Cardiac septum (tissue), 1 donor: ENCODE results near the gene PLAU. TPM values are rescaled to one million over a fixed set of nuclear protein-coding genes. Genes with fewer than 3 reads are reported as not detected.
A peak's percentile ranks its signal among the peaks of the same experiment; 100 is the strongest.
"Not testable (repeated sequence)": the region's sequence is repeated elsewhere in the genome, so short reads cannot be mapped to it uniquely, and the experiment has no call there.

Experiments used
- DNase-seq: peaks from one replicate; pipeline ENCODE4 v3.0.0-alpha.2; 2020; ENCODE audit warnings: low spot score
- intact Hi-C: fragments of 100-400 bp; cut with DNase I; formaldehyde crosslinking; loops from one replicate; pipeline ENCODE4 v1.14.0; 2022
- total RNA-seq: library from RNA; stranded (reverse); fragmentation: NEBNext Ultra II Directional; extraction: Animal tissue kit (Norgen Biotek cat#: 25700); gene quantifications from one replicate; pipeline ENCODE4 v1.2.1, GENCODE V29; 2021
- donor health status: DM: no; HTN: no; CAD: no.

Gene PLAU
- total RNA-seq, 1 donor from 2014 or later: 15.3 TPM

GRCh38 chr10:73937333-73938043 lies 26.6 kb downstream of the PLAU start:
- intact Hi-C loops: no loop called here
- DNase-seq: no peak

DNA sequence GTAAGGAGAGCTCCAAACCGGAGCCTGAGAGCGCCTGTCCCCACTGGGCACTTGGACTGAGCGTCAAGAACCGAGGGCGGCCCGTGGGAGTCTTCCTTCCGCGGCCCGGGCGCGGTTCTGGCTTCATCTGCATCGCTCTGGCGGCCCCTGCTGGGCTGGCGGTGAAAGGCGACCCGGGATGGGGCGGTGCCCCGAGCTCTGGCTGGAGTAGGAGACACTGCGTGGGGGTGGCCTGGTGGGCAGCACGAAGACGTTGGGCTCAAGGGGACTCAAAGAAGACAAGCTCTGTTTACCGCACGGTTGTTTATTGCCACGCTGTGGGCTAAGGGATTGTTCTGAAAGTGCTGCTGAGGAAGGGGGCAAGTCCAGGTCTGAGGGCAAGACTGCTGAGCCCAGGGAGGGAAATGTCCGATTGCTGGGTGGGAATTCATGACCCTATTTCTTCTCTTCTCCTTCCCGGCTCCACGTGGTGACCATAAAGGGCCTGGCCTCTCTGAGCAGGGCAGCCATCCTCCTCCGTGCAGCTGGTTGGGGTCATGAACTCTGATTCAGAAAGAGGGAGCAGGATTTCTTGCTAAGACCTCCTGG lies 29.8 kb downstream of the PLAU start:
- intact Hi-C loops: loop anchor here (1.0 to 10.0 kb wide), 3 partner anchors 54 to 144 kb away; no protein-coding TSS in a partner anchor
- DNase-seq: peak; percentile 95

- no peak for DNase-seq
- intact Hi-C loops: loop anchor here (2.0 to 10.0 kb wide), 2 partner anchors 92 to 144 kb away; no protein-coding TSS in a partner anchor
Measured at GRCh38 chr10:73941300-73941699, 30.4 kb downstream of the PLAU start.

- DNase-seq: no peak
- intact Hi-C loops: loop anchor here (10.0 kb wide), 1 partner anchor 140 kb away; no protein-coding TSS in a partner anchor
Measured at GRCh38 chr10:73944356-73945100, 33.6 kb downstream of the PLAU start.

DNA sequence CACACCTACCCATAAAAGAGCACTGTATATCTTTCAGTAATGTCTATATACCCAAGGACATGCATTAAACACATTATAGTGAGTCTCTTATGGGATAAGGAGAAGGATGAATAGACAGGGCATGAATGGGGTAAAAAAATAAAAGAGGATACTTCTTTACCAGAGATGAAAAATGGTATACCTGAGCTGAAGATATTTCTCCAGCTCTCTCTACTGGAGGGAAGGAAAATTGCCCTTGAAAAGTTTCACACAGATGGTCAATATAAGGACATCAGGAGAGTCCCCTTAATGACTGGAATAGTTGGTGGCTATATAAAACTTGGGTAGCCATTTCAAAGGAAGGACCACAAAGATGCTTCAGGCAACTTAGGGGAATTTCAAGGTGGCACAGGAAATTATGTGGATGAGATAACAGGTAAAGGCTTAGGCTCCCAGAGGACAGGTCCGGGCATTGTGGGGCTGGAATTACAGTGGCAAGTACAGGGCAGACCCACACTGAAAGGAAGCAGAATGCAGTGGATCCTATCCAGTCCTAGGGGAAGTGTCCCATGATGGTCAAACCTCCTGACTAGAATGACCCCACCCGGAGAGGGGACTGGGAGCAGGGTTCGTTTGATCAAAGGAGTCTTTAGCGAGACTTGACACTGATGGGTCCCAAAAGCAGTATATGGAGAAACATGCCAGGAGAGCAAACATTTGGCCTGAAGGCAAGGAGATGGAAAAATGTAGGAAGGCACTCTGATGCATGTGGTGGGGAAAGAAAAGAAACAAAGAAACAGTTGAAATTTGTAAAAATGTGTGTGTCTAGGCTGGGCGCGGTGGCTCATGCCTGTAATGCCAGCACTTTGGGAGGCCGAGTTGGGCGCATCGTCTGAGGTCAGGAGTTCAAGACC lies 35.6 kb downstream of the PLAU start:
- intact Hi-C loops: loop anchor here (10.0 kb wide), 1 partner anchor 138 kb away; no protein-coding TSS in a partner anchor
- no peak for DNase-seq

GRCh38 chr10:73948947-73949633 lies 38.2 kb downstream of the PLAU start:
- intact Hi-C loops: loop anchor here (10.0 kb wide), 1 partner anchor 136 kb away; no protein-coding TSS in a partner anchor
- no peak for DNase-seq

GRCh38 chr10:73950155-73950948 lies 39.4 kb downstream of the PLAU start:
- no peak for DNase-seq
- intact Hi-C loops: no loop called here

- intact Hi-C loops: no loop called here
- DNase-seq: no peak
Measured at GRCh38 chr10:73953665-73954064, 42.7 kb downstream of the PLAU start.

GRCh38 chr10:73954737-73955136 lies 43.8 kb downstream of the PLAU start:
- intact Hi-C loops: loop anchor here (5.0 kb wide), 1 partner anchor 67 kb away; no protein-coding TSS in a partner anchor

DNA sequence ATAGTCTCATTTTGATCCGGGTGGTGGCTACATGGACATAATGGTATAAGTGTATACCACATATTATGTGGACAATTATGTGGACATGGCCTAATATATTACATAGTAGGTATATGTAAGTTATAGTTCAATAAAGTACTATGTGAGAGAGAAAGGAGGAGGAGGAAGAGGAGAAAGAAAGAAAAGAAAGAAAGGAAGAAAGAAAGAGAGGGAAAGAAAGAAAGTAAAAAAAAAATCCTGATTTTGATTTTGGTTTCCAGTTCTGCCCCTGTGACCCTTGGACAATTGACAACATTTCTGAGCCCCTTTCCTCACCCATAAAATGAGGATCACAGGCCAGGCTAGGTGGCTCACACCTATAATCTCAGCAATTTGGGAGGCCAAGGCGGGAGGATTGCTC lies 44.8 kb downstream of the PLAU start:
- intact Hi-C loops: loop anchor here (5.0 kb wide), 1 partner anchor 68 kb away; no protein-coding TSS in a partner anchor
- DNase-seq: no peak

More at GRCh38 chr10:73954737-73955136, 43.8 kb downstream of the PLAU start:
- DNase-seq: no peak

DNA sequence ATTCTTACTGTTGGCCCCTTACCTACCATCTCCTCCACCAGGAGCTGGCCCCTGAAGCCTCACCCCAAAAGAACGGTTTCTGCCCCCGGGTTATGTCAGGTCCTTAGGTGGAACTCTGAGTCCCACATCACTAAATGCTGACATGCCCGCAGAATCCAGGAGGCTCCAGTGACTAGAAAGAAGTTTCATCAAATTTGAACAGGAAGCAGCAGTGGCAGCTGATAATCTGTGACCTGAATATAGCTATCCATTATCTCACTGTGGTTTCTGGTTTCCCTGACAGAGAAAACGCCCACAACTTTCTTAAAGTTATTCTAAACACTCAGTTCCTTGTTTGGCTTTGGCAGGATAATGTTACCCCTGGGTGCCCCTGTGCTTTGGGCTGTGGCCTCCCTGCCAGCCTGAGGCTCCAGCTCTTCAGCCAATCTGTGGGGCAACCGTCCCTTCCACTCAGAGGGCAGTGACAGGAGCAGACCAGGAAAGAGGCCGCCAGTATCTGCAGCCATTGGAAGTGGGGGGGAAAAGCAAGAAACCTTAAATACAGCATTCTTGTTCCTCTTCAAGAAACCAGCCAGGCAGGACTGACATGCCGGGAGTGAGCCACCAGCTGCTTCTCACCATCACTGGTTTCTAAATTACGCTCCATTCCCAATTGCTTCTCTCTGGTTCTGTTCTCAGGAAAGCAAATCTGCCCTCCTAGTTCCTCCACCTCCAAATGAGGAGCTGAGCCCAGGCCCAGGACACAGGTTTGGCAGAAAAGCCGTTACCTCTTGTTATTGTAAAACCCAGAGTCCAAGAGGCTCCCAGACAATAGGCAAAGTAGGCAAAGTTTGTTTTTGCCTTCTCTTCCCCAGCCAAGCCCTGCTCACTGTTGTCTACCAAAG lies 45.8 kb downstream of the PLAU start:
- no peak for DNase-seq
- intact Hi-C loops: loop anchor here (5.0 kb wide), 1 partner anchor 69 kb away; no protein-coding TSS in a partner anchor

DNA sequence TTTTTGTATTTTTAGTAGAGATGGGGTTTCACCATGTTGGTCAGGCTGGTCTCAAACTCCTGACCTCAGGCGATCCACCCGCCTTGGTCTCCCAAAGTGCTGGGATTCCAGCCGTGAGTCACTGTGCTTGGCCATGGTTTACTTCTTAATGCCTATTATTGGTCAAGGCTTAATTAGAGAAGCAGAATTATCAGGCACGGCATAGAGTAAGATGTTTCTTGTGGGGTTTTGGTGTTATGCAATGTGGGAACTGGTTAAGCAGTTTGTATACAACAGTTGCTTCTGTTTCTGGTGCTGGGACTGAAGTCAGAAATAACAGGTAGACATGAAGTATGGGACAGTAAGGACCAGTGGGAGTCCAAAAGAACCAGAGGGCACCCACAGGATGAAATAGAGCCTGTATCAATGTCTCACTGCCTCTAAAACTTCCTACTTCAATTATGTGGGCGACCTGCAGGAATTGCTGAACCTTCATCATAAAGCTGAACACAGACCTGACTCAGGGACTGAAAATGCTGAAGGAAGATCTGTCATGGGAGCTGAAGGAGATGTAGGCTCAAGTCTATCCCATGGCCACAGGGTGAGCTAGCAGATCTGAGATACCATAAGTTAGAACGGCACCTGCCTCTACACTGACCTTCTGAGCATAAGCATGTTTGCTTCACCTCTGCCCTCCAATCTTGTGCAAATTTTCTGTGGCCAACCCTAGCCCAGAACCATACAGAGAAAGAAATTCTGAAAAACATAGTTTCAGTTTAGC lies 48.7 kb downstream of the PLAU start:
- no peak for DNase-seq
- intact Hi-C loops: loop anchor here (5.0 kb wide), 1 partner anchor 72 kb away; no protein-coding TSS in a partner anchor

- intact Hi-C loops: no loop called here
- DNase-seq: no peak
Measured at GRCh38 chr10:73962386-73962785, 51.5 kb downstream of the PLAU start.

DNA sequence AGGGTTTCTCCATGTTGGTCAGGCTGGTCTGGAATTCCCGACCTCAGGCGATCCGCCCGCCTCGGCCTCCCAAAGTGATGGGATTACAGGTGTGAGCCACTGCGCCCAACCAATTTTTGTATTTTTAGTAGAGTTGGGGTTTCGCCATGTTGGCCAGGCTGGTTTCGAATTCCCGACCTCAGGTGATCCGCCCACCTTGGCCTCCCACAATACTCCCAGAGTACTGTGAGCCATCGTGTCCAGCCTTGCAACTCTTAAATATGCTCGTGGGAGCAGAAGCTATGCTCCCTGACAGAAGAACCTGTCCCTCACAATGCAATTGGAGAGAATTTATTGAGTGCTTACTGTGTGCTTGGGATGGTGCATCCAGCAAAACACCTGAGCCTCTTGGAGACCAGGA lies 52.6 kb downstream of the PLAU start:
- DNase-seq, intact Hi-C loops: not testable (repeated sequence)

DNA sequence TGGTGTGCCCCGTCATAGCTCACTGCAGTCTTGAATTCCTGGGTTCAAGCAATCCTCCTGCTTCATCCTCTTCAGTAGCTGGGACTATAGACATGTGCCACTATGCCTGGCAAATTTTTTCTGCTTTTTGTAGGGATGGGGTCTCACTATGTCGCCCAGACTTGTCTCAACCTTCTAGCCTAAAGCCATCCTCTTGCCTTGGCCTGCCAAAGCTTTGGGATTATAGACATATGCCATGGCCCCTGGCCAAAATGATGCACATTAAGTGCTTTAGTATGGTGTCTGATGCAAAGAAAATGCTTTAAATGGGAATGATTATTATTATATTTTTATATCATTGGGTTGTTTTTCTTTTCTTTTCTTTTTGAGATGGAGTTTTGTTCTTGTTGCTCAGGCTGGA lies 53.8 kb downstream of the PLAU start:
- intact Hi-C loops: no loop called here
- DNase-seq: no peak

GRCh38 chr10:73965267-73965889 lies 54.4 kb downstream of the PLAU start:
- intact Hi-C loops, DNase-seq: not testable (repeated sequence)
